ENCODE data around the gene STAG3.
A peak's percentile ranks its signal among the peaks of the same experiment; 100 is the strongest.
"Not testable (repeated sequence)": the region's sequence is repeated elsewhere in the genome, so short reads cannot be mapped to it uniquely, and the experiment has no call there.

The STAG3 gene, protein sequence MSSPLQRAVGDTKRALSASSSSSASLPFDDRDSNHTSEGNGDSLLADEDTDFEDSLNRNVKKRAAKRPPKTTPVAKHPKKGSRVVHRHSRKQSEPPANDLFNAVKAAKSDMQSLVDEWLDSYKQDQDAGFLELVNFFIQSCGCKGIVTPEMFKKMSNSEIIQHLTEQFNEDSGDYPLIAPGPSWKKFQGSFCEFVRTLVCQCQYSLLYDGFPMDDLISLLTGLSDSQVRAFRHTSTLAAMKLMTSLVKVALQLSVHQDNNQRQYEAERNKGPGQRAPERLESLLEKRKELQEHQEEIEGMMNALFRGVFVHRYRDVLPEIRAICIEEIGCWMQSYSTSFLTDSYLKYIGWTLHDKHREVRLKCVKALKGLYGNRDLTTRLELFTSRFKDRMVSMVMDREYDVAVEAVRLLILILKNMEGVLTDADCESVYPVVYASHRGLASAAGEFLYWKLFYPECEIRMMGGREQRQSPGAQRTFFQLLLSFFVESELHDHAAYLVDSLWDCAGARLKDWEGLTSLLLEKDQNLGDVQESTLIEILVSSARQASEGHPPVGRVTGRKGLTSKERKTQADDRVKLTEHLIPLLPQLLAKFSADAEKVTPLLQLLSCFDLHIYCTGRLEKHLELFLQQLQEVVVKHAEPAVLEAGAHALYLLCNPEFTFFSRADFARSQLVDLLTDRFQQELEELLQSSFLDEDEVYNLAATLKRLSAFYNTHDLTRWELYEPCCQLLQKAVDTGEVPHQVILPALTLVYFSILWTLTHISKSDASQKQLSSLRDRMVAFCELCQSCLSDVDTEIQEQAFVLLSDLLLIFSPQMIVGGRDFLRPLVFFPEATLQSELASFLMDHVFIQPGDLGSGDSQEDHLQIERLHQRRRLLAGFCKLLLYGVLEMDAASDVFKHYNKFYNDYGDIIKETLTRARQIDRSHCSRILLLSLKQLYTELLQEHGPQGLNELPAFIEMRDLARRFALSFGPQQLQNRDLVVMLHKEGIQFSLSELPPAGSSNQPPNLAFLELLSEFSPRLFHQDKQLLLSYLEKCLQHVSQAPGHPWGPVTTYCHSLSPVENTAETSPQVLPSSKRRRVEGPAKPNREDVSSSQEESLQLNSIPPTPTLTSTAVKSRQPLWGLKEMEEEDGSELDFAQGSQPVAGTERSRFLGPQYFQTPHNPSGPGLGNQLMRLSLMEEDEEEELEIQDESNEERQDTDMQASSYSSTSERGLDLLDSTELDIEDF

DNA sequence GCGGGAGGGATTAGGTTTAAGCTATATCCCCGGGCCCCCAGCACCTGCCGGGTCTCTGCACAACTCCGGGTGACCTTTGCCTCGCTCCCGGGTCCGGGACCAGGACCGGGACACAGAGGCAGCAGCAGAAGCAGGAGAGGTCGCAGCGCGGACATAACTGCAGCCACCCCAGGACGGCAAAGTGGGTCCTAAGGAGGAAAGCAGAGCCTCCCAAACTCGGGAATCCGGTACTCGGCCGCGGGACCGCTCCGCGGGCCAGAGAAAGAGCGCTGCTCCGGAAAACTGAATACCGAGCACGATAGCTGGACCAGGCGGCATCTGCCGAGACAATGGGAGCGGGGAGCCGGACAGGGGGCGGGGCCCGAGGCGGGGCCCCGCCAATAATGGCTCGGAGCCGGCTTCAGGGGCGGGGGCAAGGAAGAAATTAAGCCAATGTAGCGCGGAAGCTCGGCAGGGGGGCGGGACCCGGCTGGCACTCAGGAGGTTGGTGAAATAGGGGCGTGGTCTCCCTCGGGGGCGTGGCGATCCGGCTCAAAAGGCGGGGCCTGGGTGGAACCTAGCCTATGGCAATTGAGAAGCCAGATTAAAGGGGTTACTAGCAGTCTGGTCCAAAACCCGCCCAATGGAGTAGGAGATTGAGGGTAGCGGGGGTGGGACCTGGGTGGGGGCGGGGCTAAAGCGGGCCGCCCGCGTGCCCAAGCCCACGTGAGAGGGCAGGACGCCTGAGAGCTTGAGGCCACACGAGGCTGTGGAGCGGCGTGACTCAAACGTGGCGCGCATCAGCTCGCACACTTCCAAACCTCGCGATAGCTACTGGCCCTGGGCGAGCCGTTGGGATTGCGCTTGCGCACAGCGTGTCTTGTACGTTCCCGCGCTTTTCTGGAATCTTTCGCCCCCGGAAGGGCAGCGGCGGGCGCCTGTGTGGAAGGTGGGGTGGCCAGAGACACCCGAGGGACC, at the start of gene STAG3, which contains the start of gene GPC2:
Gene STAG3, plus strand, starts transcription at position 874 of the 957 bp plus-strand sequence. CDS start 2,639 bp downstream, outside the sequence.
Gene GPC2, minus strand, starts transcription at position 337 of the 957 bp plus-strand sequence. Its CDS starts 182 bp downstream, at position 155.
- H3K27me3 Mint-ChIP-seq = peaks cover 24% of the 10 kb centered on the region
- peak; percentile 96 for ATAC-seq
- H3K4me3 Mint-ChIP-seq = peak within 1 kb of the TSS; percentile 60
- peaks cover 29% of the 10 kb centered on the region for H3K4me1 Mint-ChIP-seq
- H3K27ac Mint-ChIP-seq = peak within 1 kb of the TSS; percentile 1
- H3K9me3 Mint-ChIP-seq = no peaks in the 10 kb centered on the region
- peaks cover 7% of the 10 kb centered on the region for H3K36me3 Mint-ChIP-seq

DNA sequence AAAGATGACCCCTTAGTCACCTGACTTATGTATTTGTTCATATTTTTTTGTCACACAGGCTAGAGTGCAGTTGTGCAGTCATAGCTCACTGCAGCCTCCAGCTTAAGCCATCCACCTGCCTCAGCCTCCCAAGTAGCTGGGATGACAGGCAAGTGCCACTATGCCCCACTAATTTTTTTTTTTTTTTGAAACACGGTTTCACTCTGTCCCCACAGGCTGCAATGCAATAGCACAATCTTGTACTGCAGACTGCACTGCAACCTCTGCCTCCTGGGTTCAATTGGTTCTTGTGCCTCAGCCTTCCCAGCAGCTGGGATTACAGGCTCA, 49.1 kb upstream of the STAG3 start:
- ATAC-seq = no peak
- Mint-ChIP-seq H3K4me3 (no peak overlapping the region), H3K9me3 (no peaks in the 10 kb centered on the region), H3K36me3 (no peaks in the 10 kb centered on the region), H3K4me1 (peaks cover 48% of the 10 kb centered on the region), H3K27me3 (no peaks in the 10 kb centered on the region), H3K27ac (no peak overlapping the region)

DNA sequence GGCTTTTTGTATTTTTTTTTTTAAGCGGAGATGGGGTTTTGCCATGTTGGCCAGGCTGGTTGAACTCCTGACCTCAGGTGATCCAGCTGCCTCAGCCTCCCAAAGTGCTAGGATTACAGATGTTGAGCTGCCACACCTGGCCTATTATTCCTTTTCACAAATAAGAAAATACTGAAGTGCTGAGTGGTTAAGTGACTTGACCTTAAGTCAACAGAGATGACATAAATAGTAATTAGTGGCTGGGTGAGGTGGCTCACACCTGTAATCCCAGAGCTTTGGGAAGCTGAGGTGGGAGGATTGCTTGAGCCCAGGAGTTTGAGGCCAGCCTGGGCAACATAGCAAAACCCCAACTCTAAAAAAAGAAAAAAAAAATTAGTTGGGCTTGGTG, 47.5 kb upstream of the STAG3 start:
- not testable (repeated sequence) for H3K36me3 Mint-ChIP-seq, H3K27me3 Mint-ChIP-seq, H3K9me3 Mint-ChIP-seq, ATAC-seq, H3K4me3 Mint-ChIP-seq, H3K27ac Mint-ChIP-seq
- H3K4me1 Mint-ChIP-seq = peaks cover 37% of the 10 kb centered on the region

DNA sequence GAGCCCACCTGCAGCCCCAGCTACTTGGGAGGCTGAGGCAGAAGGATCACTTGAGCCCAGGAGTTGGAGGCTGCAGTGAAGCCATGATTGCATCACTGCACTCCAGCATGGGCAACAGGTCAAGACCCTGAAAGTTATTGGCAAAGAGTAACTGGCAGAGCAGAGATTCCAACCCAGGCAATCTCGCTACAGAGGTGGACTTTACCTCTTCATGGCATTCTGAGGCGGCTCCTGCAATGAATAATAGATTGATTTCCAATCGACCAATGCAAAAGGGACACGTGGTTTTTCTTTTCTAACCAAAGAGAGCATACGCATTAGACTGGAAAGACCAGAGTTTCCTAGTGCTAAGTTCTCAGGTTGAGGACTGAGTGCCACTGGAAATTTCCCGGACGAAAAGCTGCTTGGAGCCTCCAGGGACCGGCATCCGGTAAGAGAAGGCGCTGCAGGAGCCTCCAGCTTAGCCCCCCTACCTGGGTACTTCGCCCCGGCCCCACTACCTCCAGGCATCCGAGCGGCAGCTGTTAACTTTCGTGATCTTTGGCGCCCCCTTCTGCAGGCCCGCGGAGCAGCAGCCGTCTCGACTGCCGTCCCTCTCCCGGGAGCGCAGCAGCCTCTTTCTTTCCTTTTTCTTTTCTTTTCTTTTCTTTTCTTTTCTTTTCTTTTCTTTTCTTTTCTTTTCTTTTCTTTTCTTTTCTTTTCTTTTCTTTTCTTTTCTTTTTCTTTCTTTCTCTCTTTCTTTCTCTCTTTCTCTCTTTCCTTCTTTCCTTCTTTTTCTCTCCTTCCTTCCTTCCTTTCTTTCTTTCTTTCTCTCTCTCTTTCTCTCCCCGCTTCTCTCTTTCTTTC, 46.9 kb upstream of the STAG3 start:
- Mint-ChIP-seq H3K36me3 (no peaks in the 10 kb centered on the region), H3K4me1 (peaks cover 33% of the 10 kb centered on the region), H3K27ac (no peak overlapping the region), H3K4me3 (no peak overlapping the region), H3K27me3 (no peaks in the 10 kb centered on the region), H3K9me3 (no peaks in the 10 kb centered on the region)
- ATAC-seq = no peak

DNA sequence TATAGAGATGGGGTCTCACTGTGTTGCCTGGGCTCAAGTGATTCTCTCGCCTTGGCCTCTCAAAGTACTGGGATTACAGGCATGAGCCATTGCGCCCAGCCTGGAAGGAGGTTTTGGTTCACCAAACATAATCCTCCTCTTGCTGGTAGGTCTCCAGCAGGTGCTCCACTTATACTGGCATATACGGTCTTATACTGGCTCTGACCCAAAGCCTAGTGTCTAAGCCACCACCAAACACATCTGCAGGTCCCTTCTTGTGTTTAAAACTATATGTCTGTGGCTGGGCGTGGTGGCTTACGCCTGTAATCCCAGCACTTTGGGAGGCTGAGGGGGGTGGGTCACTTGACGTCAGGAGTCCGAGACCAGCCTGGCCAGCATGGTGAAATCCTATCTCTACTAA, 45.6 kb upstream of the STAG3 start:
- Mint-ChIP-seq H3K36me3 (no peaks in the 10 kb centered on the region), H3K27me3 (no peaks in the 10 kb centered on the region), H3K4me3 (no peak overlapping the region), H3K9me3 (no peaks in the 10 kb centered on the region), H3K4me1 (peaks cover 27% of the 10 kb centered on the region), H3K27ac (no peak overlapping the region)
- ATAC-seq = no peak

DNA sequence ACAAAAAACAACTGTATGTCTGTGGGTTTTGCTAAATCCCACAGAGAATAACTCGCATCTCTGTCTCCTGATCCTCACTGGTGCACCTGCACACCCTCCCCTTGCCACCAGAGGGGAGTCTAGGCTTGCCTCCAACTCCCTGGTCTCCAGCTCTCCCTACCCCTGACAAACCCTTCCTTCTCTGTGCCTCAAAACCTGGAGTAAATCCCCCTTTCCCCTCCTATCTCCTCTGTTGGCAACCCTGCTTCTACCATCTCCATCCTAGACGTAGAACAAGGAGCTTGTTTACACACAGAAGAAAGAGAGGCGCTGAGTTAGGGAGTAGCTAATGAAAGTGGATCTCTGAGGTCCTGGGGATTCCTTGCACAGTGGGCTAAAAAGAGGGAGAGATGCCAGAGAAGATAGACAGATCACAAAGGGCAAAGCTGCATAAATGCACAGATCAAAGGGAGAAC, 45.0 kb upstream of the STAG3 start:
- Mint-ChIP-seq H3K4me3 (no peak overlapping the region), H3K27ac (no peak overlapping the region), H3K27me3 (no peaks in the 10 kb centered on the region), H3K4me1 (peaks cover 30% of the 10 kb centered on the region), H3K9me3 (no peaks in the 10 kb centered on the region), H3K36me3 (no peaks in the 10 kb centered on the region)
- ATAC-seq = peak; percentile 82

DNA sequence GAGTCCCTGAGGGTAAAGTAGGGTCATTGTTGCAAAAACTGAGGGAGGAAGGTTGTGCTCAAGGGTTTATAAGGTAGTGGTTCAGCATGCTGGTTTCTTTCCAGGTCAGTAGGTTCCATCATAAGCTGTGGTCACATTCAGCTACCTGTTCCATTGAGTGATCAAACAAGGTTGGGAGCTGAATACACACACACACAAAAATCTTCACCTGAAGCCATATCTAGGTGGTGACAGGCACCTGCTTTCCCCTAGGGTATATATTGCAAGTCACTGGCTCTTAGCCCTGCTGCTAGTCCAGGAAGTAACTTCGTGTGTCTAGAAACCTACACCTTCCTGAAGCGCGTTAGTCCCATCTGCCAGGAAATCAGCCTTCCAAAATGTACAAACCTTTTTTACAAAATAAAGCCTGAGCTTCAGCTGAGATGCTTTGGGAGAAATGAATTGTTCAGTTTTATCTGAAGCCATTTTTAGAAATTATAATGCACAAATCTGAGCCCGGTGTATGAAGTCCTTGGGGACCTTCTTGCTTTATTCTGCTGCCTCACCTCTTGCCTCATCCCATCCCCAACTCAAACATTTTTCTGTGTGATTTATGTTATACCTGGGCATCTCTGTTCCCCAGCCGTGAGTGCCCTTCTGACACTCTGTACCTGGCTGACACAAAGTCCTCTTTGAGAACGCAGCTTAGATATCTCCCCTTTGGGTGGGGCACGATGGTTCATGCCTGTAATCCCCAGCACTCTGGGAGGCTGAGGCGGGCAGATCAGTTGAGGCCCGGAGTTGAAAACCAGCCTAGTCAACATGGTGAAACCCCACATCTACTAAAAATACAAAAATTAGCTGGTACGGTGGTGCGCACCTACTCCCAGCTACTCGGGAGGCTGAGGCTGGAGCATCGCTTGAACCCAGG, 39.6 kb upstream of the STAG3 start:
- no peaks in the 10 kb centered on the region for H3K36me3 Mint-ChIP-seq
- H3K9me3 Mint-ChIP-seq = no peaks in the 10 kb centered on the region
- no peaks in the 10 kb centered on the region for H3K27me3 Mint-ChIP-seq
- H3K27ac Mint-ChIP-seq = peak overlapping the region; percentile 58
- no peak overlapping the region for H3K4me3 Mint-ChIP-seq
- H3K4me1 Mint-ChIP-seq = peaks cover 18% of the 10 kb centered on the region
- peak; percentile 86 for ATAC-seq

DNA sequence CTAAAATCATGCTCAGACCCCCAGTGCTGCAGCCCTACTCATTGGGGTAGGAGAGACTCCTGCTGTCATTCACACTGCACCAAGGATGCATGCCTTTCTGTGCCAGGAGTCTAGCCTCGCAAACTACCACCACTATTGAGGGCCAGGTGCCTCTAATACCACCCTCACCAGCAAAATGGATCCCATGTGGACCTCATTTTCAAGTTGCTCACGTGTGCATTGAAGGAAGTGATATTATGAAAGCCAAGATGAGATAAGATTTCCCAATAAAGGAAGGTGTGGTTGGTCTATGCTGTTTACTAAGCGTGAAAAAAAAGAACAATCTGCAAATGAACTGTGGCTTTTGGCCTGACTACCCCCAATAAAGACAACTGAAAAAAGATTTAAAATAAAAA, 36.2 kb upstream of the STAG3 start:
- no peaks in the 10 kb centered on the region for H3K36me3 Mint-ChIP-seq
- peaks cover 18% of the 10 kb centered on the region for H3K4me1 Mint-ChIP-seq
- no peaks in the 10 kb centered on the region for H3K9me3 Mint-ChIP-seq
- no peak overlapping the region for H3K4me3 Mint-ChIP-seq
- no peak for ATAC-seq
- H3K27ac Mint-ChIP-seq = no peak overlapping the region
- H3K27me3 Mint-ChIP-seq = no peaks in the 10 kb centered on the region

DNA sequence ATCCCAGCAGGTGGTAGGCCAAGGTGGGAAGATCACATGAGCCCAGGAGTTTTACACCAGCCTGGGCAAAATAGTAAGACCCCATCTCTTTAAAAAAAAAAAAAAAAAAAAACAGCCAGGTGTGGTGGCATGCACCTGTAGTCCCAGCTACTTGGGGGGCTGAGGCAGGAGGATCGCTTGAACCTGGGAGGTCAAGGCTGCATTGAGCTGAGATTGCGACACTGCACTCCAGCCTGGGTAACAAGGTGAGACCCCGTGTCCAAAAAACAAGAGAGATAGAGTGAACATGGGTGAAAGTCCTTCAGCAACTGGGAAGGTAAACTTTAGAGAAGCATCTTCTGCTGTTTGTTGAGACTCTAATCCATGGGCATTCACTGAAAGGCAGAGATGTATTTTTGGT, 35.3 kb upstream of the STAG3 start:
- no peaks in the 10 kb centered on the region for H3K27me3 Mint-ChIP-seq
- H3K27ac Mint-ChIP-seq = no peak overlapping the region
- no peak overlapping the region for H3K4me3 Mint-ChIP-seq
- ATAC-seq = no peak
- no peaks in the 10 kb centered on the region for H3K36me3 Mint-ChIP-seq
- H3K4me1 Mint-ChIP-seq = peaks cover 17% of the 10 kb centered on the region
- H3K9me3 Mint-ChIP-seq = no peaks in the 10 kb centered on the region

DNA sequence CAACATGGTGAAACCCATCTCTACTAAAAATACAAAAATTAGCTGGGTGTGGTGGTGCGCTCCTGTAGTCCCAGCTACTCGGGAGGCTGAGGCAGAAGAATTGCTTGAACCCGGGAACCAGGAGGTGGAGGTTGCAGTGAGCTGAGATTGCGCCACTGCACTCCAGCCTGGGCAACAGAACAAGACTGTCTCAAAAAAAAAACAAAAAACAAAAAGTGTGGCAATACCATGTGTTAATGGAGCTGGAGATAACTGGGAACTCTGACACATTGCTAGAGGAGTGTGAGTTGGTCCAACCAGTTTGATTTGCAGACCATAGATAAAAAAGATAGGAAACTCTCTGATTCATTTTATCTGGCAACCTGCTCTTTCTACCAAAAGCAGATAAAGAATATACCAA, 31.4 kb upstream of the STAG3 start:
- not testable (repeated sequence) for H3K27ac Mint-ChIP-seq, ATAC-seq, H3K9me3 Mint-ChIP-seq, H3K27me3 Mint-ChIP-seq, H3K36me3 Mint-ChIP-seq, H3K4me3 Mint-ChIP-seq
- H3K4me1 Mint-ChIP-seq = peaks cover 25% of the 10 kb centered on the region

DNA sequence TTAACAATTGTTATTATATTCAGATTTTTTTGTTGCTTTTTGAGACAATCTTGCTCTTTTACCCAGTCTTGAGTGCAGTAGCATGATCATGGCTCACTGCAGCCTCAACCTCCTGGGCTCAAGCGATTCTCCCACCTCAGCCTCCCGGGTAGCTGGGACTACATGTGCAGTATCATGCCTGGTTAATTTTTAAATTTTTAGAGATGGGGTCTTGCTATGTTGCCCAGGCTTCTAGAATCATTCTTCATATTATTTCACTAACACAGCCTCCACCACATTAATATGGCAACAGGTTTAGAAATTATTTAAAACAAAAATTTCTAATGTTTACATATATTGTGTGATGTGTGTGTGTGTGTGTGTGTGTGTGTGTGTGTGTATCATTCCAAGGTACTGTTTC, 30.4 kb upstream of the STAG3 start:
- Mint-ChIP-seq H3K27ac (no peak overlapping the region), H3K27me3 (no peaks in the 10 kb centered on the region), H3K9me3 (no peaks in the 10 kb centered on the region), H3K4me3 (no peak overlapping the region), H3K4me1 (peaks cover 29% of the 10 kb centered on the region), H3K36me3 (peaks cover 11% of the 10 kb centered on the region)
- no peak for ATAC-seq

DNA sequence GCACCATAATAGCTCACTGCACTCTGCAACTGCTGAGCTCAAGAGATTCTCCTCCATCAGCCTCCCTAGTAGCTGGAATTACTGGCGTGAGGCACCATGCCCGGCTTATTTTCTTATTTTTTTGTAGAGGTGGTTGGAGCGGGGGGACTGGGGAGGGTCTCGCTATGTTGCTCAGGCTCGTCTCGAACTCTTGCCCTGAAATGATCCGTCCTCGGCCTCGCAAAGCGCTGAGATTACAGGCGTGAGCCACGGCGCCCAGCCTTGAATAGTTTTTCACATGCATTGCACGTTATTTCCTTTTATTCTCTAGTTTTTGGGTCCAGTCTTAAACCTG, 29.5 kb upstream of the STAG3 start:
- peak overlapping the region; percentile 96 for H3K27ac Mint-ChIP-seq
- peaks cover 38% of the 10 kb centered on the region for H3K4me1 Mint-ChIP-seq
- H3K9me3 Mint-ChIP-seq = no peaks in the 10 kb centered on the region
- no peak for ATAC-seq
- H3K27me3 Mint-ChIP-seq = no peaks in the 10 kb centered on the region
- peak overlapping the region; percentile 97 for H3K4me3 Mint-ChIP-seq
- peaks cover 20% of the 10 kb centered on the region for H3K36me3 Mint-ChIP-seq
